ENCODE results near the gene CACNA1E.

Gene CACNA1E

GRCh38 chr1:181476581-181476980, 6.7 kb upstream of the CACNA1E start:
- no peak for TF ChIP-seq FOXP2 (optimal IDR thresholded peaks at IDR 0.05; ENCODE audit: borderline replicate concordance, extremely low read depth, extremely low read length, insufficient read depth)
- no peak for TF ChIP-seq TAF1 (IDR thresholded peaks at IDR 0.05; ENCODE audit: borderline replicate concordance, insufficient read depth, low read length)
- no peak for TF ChIP-seq POLR2AphosphoS5 (IDR thresholded peaks at IDR 0.05; ENCODE audit: low read depth, low read length)
- no peak for TF ChIP-seq REST (IDR thresholded peaks at IDR 0.05; ENCODE audit: insufficient read depth in 1 of 2, low read depth in 2 of 2, low read length in 2 of 2)
- TF ChIP-seq SIN3A (IDR thresholded peaks at IDR 0.05; ENCODE audit: borderline replicate concordance, insufficient read depth, low read length) = no peak

- TF ChIP-seq REST (IDR thresholded peaks at IDR 0.05; ENCODE audit: insufficient read depth in 1 of 2, low read depth in 2 of 2, low read length in 2 of 2) = no peak
- TF ChIP-seq POLR2AphosphoS5 (IDR thresholded peaks at IDR 0.05; ENCODE audit: low read depth, low read length) = no peak
- no peak for TF ChIP-seq TAF1 (IDR thresholded peaks at IDR 0.05; ENCODE audit: borderline replicate concordance, insufficient read depth, low read length)
- no peak for TF ChIP-seq SIN3A (IDR thresholded peaks at IDR 0.05; ENCODE audit: borderline replicate concordance, insufficient read depth, low read length)
- TF ChIP-seq FOXP2 (optimal IDR thresholded peaks at IDR 0.05; ENCODE audit: borderline replicate concordance, extremely low read depth, extremely low read length, insufficient read depth) = no peak
These were observed 5.0 kb upstream of the CACNA1E start for GRCh38 chr1:181478306-181478705.

- TF ChIP-seq FOXP2 (optimal IDR thresholded peaks at IDR 0.05; ENCODE audit: borderline replicate concordance, extremely low read depth, extremely low read length, insufficient read depth) = no peak
- TF ChIP-seq TAF1 (IDR thresholded peaks at IDR 0.05; ENCODE audit: borderline replicate concordance, insufficient read depth, low read length) = no peak
- no peak for TF ChIP-seq REST (IDR thresholded peaks at IDR 0.05; ENCODE audit: insufficient read depth in 1 of 2, low read depth in 2 of 2, low read length in 2 of 2)
- no peak for TF ChIP-seq SIN3A (IDR thresholded peaks at IDR 0.05; ENCODE audit: borderline replicate concordance, insufficient read depth, low read length)
- no peak for TF ChIP-seq POLR2AphosphoS5 (IDR thresholded peaks at IDR 0.05; ENCODE audit: low read depth, low read length)
These were observed 4.1 kb upstream of the CACNA1E start for GRCh38 chr1:181479137-181479745.

- no peak for TF ChIP-seq REST (IDR thresholded peaks at IDR 0.05; ENCODE audit: insufficient read depth in 1 of 2, low read depth in 2 of 2, low read length in 2 of 2)
- no peak for TF ChIP-seq TAF1 (IDR thresholded peaks at IDR 0.05; ENCODE audit: borderline replicate concordance, insufficient read depth, low read length)
- TF ChIP-seq SIN3A (IDR thresholded peaks at IDR 0.05; ENCODE audit: borderline replicate concordance, insufficient read depth, low read length) = no peak
- TF ChIP-seq POLR2AphosphoS5 (IDR thresholded peaks at IDR 0.05; ENCODE audit: low read depth, low read length) = no peak
- no peak for TF ChIP-seq FOXP2 (optimal IDR thresholded peaks at IDR 0.05; ENCODE audit: borderline replicate concordance, extremely low read depth, extremely low read length, insufficient read depth)
These were observed 1.3 kb upstream of the CACNA1E start for GRCh38 chr1:181482001-181482430.

All from PFSK-1 (cell line).